ENCODE measurements around the gene CRISP3.
"Not testable (repeated sequence)": the region's sequence is repeated elsewhere in the genome, so short reads cannot be mapped to it uniquely, and the experiment has no call there.

GRCh38 chr6:49723917-49724316 is 20.3 kb downstream of the CRISP3 start:
- not testable (repeated sequence) for TF ChIP-seq CTCF (conservative IDR thresholded peaks at IDR 0.05); ZFX (IDR thresholded peaks at IDR 0.05)
